K562 (cell line): ENCODE measurements around the gene ANKRD34A. TPM values are rescaled to one million over a fixed set of nuclear protein-coding genes. Genes with fewer than 3 reads are reported as not detected.
"Not testable (repeated sequence)": the region's sequence is repeated elsewhere in the genome, so short reads cannot be mapped to it uniquely, and the experiment has no call there.

ENCODE experiments used
- ATF7 ChIP-seq: fragments of 450-650 bp; IDR thresholded peaks from 2 replicates; pipeline ENCODE4 v1.7.1; 2014; ENCODE audit warnings: mild to moderate bottlenecking, moderate library complexity
- DMBX1 ChIP-seq: fragments of 250-450 bp; sonication (Bioruptor Pico); IDR thresholded peaks from 2 replicates; pipeline ENCODE4 v1.8.0; 2022; ENCODE audit warnings: inconsistent platforms, mild to moderate bottlenecking, moderate library complexity, borderline replicate concordance
- GABPA ChIP-seq: fragments of 200-800 bp; sonication (Bioruptor generic); conservative IDR thresholded peaks from 2 replicates; pipeline ENCODE4 v1.6.1; 2016; ENCODE audit warnings: low read depth, missing genetic modification characterization, missing compliant biosample characterization
- HES1 ChIP-seq: fragments of 450-650 bp; IDR thresholded peaks from 2 replicates; pipeline ENCODE4 v1.6.1; 2016; ENCODE audit warnings: low read depth, mild to moderate bottlenecking, moderate library complexity
- ID3 ChIP-seq, 2 experiments: fragments of 250-450 bp in 1 of 2; fragments of 450-650 bp in 1 of 2; sonication (Bioruptor Pico) in 1 of 2; IDR thresholded peaks; 2 replicates each; pipeline versions ENCODE4 v1.6.1 to v1.8.0; 2016 to 2021; ENCODE audit warnings: mild to moderate bottlenecking in 2 of 2, moderate library complexity in 2 of 2, missing compliant biosample characterization in 1 of 2, missing genetic modification characterization in 1 of 2
- NCOR1 ChIP-seq: fragments of 450-650 bp; IDR thresholded peaks from 2 replicates; pipeline ENCODE4 v1.6.1; 2016; ENCODE audit warnings: mild to moderate bottlenecking, moderate library complexity
- NRF1 ChIP-seq, 2 experiments: fragments of 450-650 bp; IDR thresholded peaks in 1 of 2; conservative IDR thresholded peaks in 1 of 2; 2 replicates each; pipeline ENCODE4 v1.6.1; 2014; ENCODE audit warnings: mild to moderate bottlenecking in 2 of 2
- POLR2AphosphoS5 ChIP-seq: IDR thresholded peaks from 2 replicates; pipeline ENCODE4 v1.6.1; 2011; ENCODE audit warnings: mild to moderate bottlenecking, low read depth, low read length, moderate library complexity; ENCODE audit not compliant: control insufficient read depth, insufficient read depth
- SPI1 ChIP-seq: IDR thresholded peaks from 2 replicates; pipeline ENCODE4 v1.6.1; 2011; ENCODE audit warnings: low read depth, low read length, control low read depth, borderline replicate concordance
- TARDBP ChIP-seq: fragments of 450-650 bp; IDR thresholded peaks from 2 replicates; pipeline ENCODE4 v1.6.1; 2016
- polyA plus RNA-seq, 8 experiments: library from polyadenylated mRNA; depleted of rRNA in 4 of 8; stranded (reverse) in 5 of 8; unstranded in 3 of 8; fragments of >200 nt; fragmentation: Nextera tagmentation in 2 of 8; fragmentation: Illumina TruSeq in 1 of 8; extraction: Ambion mirVana in 2 of 8; extraction: Trizol in 1 of 8; gene quantifications; 2 replicates each; pipeline versions ENCODE4 v1.2.1 to v1.2.3, GENCODE V29; 2011 to 2014; ENCODE audit warnings: inconsistent platforms in 1 of 8, missing spikeins in 1 of 8
- total RNA-seq, 7 experiments: library from RNA; depleted of rRNA in 6 of 7; stranded (reverse); fragments of >200 nt in 6 of 7; fragmentation: Illumina TruSeq in 2 of 7; extraction: Trizol in 2 of 7; gene quantifications; 2 replicates each; pipeline versions ENCODE4 v1.2.1 to v1.2.3, GENCODE V29; 2011 to 2021; ENCODE audit warnings: low replicate concordance in 1 of 7
- TF ChIP-seq, protein P1 (sequence below): fragments of 450-650 bp; IDR thresholded peaks from 2 replicates; pipeline ENCODE4 v1.6.1; 2016; ENCODE audit warnings: mild to moderate bottlenecking, moderate library complexity

The ANKRD34A gene
- total and polyA plus RNA-seq, 9 of the 15 experiments (the other 6 are each of a cell fraction or from before 2014, with no cell fraction given): 0.06 to 1.6 (median 0.43) TPM

DNA sequence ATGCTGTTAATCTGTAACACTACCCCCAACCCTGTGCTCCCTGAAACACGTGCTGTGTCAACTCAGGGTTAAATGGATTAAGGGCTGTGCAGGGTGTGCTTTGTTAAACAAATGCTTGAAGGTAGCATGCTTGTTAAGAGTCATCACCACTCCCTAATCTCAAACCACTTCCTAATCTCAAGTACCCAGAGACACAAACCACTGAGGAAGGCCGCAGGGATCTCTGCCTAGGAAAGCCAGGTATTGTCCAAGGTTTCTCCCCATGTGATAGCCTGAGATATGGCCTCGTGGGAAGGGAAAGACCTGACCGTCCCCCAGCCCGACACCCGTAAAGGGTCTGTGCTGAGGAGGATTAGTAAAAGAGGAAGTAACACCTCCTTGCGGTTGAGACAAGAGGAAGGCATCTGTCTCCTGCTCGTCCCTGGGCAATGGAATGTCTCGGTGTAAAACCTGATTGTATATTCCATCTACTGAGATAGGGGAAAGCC is 31.8 kb downstream of the ANKRD34A start (continued):
- 0 out of 2 replicates have a peak, but pooled peaks have one; percentile 27 for TF ChIP-seq SPI1
- TF ChIP-seq NRF1 (conservative IDR thresholded peaks at IDR 0.05 in 1 of 2, IDR thresholded peaks at IDR 0.05 in 1 of 2): peak; percentile 8 to 37; a peak in 1 of 4 replicates
- TF ChIP-seq TARDBP: peak; percentile 81
- peak; percentile 76; the same call in 1 of the 2 replicates for TF ChIP-seq POLR2AphosphoS5
- TF ChIP-seq HES1: peak; percentile 97
- TF ChIP-seq ATF7: peak; percentile 76
- TF ChIP-seq GABPA: peak; percentile 32; the same call in 1 of the 2 replicates
- TF ChIP-seq, protein P1, sequence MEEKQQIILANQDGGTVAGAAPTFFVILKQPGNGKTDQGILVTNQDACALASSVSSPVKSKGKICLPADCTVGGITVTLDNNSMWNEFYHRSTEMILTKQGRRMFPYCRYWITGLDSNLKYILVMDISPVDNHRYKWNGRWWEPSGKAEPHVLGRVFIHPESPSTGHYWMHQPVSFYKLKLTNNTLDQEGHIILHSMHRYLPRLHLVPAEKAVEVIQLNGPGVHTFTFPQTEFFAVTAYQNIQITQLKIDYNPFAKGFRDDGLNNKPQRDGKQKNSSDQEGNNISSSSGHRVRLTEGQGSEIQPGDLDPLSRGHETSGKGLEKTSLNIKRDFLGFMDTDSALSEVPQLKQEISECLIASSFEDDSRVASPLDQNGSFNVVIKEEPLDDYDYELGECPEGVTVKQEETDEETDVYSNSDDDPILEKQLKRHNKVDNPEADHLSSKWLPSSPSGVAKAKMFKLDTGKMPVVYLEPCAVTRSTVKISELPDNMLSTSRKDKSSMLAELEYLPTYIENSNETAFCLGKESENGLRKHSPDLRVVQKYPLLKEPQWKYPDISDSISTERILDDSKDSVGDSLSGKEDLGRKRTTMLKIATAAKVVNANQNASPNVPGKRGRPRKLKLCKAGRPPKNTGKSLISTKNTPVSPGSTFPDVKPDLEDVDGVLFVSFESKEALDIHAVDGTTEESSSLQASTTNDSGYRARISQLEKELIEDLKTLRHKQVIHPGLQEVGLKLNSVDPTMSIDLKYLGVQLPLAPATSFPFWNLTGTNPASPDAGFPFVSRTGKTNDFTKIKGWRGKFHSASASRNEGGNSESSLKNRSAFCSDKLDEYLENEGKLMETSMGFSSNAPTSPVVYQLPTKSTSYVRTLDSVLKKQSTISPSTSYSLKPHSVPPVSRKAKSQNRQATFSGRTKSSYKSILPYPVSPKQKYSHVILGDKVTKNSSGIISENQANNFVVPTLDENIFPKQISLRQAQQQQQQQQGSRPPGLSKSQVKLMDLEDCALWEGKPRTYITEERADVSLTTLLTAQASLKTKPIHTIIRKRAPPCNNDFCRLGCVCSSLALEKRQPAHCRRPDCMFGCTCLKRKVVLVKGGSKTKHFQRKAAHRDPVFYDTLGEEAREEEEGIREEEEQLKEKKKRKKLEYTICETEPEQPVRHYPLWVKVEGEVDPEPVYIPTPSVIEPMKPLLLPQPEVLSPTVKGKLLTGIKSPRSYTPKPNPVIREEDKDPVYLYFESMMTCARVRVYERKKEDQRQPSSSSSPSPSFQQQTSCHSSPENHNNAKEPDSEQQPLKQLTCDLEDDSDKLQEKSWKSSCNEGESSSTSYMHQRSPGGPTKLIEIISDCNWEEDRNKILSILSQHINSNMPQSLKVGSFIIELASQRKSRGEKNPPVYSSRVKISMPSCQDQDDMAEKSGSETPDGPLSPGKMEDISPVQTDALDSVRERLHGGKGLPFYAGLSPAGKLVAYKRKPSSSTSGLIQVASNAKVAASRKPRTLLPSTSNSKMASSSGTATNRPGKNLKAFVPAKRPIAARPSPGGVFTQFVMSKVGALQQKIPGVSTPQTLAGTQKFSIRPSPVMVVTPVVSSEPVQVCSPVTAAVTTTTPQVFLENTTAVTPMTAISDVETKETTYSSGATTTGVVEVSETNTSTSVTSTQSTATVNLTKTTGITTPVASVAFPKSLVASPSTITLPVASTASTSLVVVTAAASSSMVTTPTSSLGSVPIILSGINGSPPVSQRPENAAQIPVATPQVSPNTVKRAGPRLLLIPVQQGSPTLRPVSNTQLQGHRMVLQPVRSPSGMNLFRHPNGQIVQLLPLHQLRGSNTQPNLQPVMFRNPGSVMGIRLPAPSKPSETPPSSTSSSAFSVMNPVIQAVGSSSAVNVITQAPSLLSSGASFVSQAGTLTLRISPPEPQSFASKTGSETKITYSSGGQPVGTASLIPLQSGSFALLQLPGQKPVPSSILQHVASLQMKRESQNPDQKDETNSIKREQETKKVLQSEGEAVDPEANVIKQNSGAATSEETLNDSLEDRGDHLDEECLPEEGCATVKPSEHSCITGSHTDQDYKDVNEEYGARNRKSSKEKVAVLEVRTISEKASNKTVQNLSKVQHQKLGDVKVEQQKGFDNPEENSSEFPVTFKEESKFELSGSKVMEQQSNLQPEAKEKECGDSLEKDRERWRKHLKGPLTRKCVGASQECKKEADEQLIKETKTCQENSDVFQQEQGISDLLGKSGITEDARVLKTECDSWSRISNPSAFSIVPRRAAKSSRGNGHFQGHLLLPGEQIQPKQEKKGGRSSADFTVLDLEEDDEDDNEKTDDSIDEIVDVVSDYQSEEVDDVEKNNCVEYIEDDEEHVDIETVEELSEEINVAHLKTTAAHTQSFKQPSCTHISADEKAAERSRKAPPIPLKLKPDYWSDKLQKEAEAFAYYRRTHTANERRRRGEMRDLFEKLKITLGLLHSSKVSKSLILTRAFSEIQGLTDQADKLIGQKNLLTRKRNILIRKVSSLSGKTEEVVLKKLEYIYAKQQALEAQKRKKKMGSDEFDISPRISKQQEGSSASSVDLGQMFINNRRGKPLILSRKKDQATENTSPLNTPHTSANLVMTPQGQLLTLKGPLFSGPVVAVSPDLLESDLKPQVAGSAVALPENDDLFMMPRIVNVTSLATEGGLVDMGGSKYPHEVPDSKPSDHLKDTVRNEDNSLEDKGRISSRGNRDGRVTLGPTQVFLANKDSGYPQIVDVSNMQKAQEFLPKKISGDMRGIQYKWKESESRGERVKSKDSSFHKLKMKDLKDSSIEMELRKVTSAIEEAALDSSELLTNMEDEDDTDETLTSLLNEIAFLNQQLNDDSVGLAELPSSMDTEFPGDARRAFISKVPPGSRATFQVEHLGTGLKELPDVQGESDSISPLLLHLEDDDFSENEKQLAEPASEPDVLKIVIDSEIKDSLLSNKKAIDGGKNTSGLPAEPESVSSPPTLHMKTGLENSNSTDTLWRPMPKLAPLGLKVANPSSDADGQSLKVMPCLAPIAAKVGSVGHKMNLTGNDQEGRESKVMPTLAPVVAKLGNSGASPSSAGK: peak; percentile 78
- TF ChIP-seq DMBX1: peak; percentile 95
- TF ChIP-seq ID3 (CRISPR knock-in tag; IDR thresholded peaks at IDR 0.05): not testable (repeated sequence)
- TF ChIP-seq ID3 (tag; IDR thresholded peaks at IDR 0.05): peak; percentile 86
- peak; percentile 94 for TF ChIP-seq NCOR1
